Measurements from ENCODE around the gene U2AF2. TPM values are rescaled to one million over a fixed set of nuclear protein-coding genes. Genes with fewer than 3 reads are reported as not detected.

The U2AF2 gene
- total RNA-seq, 3 donors from 2014 or later (not counting 1 experiment from before 2014, with no cell fraction given), result 304 to 322 (median 321) TPM

DNA sequence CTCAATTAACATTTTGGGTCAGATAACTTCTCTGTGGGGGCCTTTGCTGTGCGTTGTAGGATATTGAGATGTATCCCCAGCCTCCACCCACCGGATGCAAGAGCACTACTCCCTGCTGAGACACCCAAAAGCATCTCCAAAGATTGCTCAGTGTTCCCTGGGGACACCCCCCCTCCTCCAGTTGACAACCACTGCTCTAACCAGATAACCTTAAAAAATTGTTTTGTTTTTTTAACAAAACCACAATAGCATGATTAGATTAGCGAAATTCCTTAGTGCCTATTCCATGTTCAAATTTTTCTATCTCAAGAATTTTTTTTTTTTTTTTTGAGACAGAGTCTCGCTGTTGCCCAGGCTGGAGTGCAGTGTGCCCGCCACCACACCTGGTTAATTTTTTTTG is 17.6 kb downstream of the U2AF2 start:
- Mint-ChIP-seq H3K27ac (peak overlapping the region; percentile 27 to 77), H3K27me3 (ENCODE audit: low read depth in 2 of 2) (no peaks in the 10 kb centered on the region), H3K9me3 (no peaks in the 10 kb centered on the region), H3K4me1 (peaks cover 38 to 45% of the 10 kb centered on the region in 2 donors), H3K4me3 (no peak overlapping the region), H3K36me3 (no peaks in the 10 kb centered on the region)
- no peaks in the 10 kb centered on the region for H3K27me3 ChIP-seq (ENCODE audit: control insufficient read depth, insufficient read depth, low read length)
- no peak overlapping the region for H3K27ac ChIP-seq (ENCODE audit: low read length)
- intact Hi-C loops (cut with micrococcal nuclease), result no loop called here
- H3K4me1 ChIP-seq (ENCODE audit: control insufficient read depth, insufficient read depth, low read length), result peaks cover 31% of the 10 kb centered on the region
- WGBS (ENCODE audit: insufficient coverage), result 89% methylated on average over 4 of the region's 5 CpGs
- DNase-seq, result no peak
- TF ChIP-seq, protein P1, sequence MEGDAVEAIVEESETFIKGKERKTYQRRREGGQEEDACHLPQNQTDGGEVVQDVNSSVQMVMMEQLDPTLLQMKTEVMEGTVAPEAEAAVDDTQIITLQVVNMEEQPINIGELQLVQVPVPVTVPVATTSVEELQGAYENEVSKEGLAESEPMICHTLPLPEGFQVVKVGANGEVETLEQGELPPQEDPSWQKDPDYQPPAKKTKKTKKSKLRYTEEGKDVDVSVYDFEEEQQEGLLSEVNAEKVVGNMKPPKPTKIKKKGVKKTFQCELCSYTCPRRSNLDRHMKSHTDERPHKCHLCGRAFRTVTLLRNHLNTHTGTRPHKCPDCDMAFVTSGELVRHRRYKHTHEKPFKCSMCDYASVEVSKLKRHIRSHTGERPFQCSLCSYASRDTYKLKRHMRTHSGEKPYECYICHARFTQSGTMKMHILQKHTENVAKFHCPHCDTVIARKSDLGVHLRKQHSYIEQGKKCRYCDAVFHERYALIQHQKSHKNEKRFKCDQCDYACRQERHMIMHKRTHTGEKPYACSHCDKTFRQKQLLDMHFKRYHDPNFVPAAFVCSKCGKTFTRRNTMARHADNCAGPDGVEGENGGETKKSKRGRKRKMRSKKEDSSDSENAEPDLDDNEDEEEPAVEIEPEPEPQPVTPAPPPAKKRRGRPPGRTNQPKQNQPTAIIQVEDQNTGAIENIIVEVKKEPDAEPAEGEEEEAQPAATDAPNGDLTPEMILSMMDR (IDR thresholded peaks at IDR 0.05), result no peak
- peaks cover 38% of the 10 kb centered on the region for H3K36me3 ChIP-seq (ENCODE audit: control insufficient read depth, insufficient read depth, low read length)
- no peak overlapping the region for H3K4me3 ChIP-seq (ENCODE audit: low read length)
- H3K9me3 ChIP-seq (ENCODE audit: control insufficient read depth, insufficient read depth, low read length), result no peaks in the 10 kb centered on the region
- ATAC-seq, result no peak

DNA sequence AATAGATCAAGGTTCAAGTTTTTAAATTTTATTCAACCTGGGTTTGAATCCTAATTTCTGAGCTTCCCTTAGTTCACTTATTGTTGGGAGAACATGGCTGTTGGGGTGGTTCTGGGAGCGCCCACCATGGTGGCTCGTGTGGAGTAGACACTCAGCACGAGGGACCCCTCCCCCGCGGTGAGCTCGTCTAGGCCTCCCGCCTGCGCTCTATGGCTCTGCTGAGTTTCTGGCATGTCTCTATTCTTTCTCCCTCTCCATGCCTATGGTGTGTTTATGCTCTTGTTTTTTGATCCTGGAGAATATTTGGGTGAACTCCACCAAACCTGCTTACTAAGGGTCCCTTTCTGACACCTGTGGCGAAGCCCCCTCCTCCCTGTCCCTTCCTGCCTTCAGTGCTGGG is 18.6 kb downstream of the U2AF2 start:
- ATAC-seq (no peak), DNase-seq (no peak)
- H3K9me3 ChIP-seq (ENCODE audit: control insufficient read depth, insufficient read depth, low read length), result no peaks in the 10 kb centered on the region
- intact Hi-C loops (cut with micrococcal nuclease), result no loop called here
- H3K4me1 ChIP-seq (ENCODE audit: control insufficient read depth, insufficient read depth, low read length), result peaks cover 42% of the 10 kb centered on the region
- 89% methylated on average over 7 of the region's 9 CpGs for whole genome bisulfite sequencing (ENCODE audit: insufficient coverage)
- no peak overlapping the region for H3K4me3 ChIP-seq (ENCODE audit: low read length)
- no peaks in the 10 kb centered on the region for H3K27me3 Mint-ChIP-seq (ENCODE audit: low read depth in 2 of 2)
- no peaks in the 10 kb centered on the region for H3K36me3 Mint-ChIP-seq
- H3K4me3 Mint-ChIP-seq, result no peak overlapping the region
- peak overlapping the region; percentile 20 for H3K27ac ChIP-seq (ENCODE audit: low read length)
- H3K9me3 Mint-ChIP-seq, result no peaks in the 10 kb centered on the region
- H3K27ac Mint-ChIP-seq, result peak overlapping the region; percentile 77 to 99
- TF ChIP-seq, protein P1 (IDR thresholded peaks at IDR 0.05), result no peak
- peaks cover 46 to 56% of the 10 kb centered on the region in 2 donors for H3K4me1 Mint-ChIP-seq
- no peaks in the 10 kb centered on the region for H3K27me3 ChIP-seq (ENCODE audit: control insufficient read depth, insufficient read depth, low read length)
- H3K36me3 ChIP-seq (ENCODE audit: control insufficient read depth, insufficient read depth, low read length), result peaks cover 36% of the 10 kb centered on the region

DNA sequence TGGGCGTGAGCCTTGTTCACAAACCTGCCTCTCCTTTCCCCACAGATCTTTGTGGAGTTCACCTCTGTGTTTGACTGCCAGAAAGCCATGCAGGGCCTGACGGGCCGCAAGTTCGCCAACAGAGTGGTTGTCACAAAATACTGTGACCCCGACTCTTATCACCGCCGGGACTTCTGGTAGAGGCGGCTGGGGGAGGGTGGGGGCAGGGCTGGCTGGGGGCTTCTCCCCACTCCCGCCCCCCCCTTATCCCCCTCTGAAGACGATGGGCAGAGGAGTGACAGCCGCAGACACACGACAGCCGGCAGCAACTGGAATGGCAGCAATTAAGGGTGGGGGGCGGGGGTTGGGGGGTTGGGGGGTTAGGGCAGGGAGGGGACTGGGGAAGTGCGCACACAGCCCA is 19.1 kb downstream of the U2AF2 start:
- Mint-ChIP-seq H3K4me3 (no peak overlapping the region), H3K27me3 (ENCODE audit: low read depth in 2 of 2) (no peaks in the 10 kb centered on the region), H3K9me3 (no peaks in the 10 kb centered on the region), H3K27ac (peak overlapping the region; percentile 88 to 99), H3K36me3 (no peaks in the 10 kb centered on the region), H3K4me1 (peaks cover 46 to 59% of the 10 kb centered on the region in 2 donors)
- TF ChIP-seq, protein P1 (IDR thresholded peaks at IDR 0.05), result no peak
- ATAC-seq (no peak), DNase-seq (no peak)
- 89% methylated on average over 4 of the region's 15 CpGs for WGBS (ENCODE audit: insufficient coverage)
- no peaks in the 10 kb centered on the region for H3K27me3 ChIP-seq (ENCODE audit: control insufficient read depth, insufficient read depth, low read length)
- intact Hi-C loops (cut with micrococcal nuclease), result loop anchor here (2.0 kb wide), 1 partner anchor 19 kb away; the partner anchor contains the start of gene U2AF2
- H3K4me1 ChIP-seq (ENCODE audit: control insufficient read depth, insufficient read depth, low read length), result peaks cover 46% of the 10 kb centered on the region
- peaks cover 36% of the 10 kb centered on the region for H3K36me3 ChIP-seq (ENCODE audit: control insufficient read depth, insufficient read depth, low read length)
- H3K9me3 ChIP-seq (ENCODE audit: control insufficient read depth, insufficient read depth, low read length), result no peaks in the 10 kb centered on the region
- H3K27ac ChIP-seq (ENCODE audit: low read length), result peak overlapping the region; percentile 82
- H3K4me3 ChIP-seq (ENCODE audit: low read length), result no peak overlapping the region

DNA sequence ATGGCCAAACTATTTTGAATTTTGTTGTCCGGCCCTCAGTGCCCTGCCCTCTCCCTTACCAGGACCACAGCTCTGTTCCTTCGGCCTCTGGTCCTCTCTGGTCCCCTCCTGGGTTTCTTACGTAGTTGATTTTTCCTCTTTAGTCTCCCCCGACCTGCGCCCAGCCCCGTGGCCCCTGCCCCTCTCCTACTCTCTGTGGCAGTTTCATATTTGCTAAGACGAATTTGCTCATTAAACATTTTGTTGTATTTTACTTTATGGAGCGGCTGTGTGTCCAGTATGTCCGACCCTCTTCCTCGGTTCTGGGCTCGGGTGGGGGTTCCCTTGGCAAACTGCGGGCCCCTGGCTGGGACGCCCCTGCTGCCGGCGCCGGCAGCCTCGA is 19.6 kb downstream of the U2AF2 start:
- Histone ChIP-seq H3K36me3 (ENCODE audit: control insufficient read depth, insufficient read depth, low read length) (peaks cover 36% of the 10 kb centered on the region), H3K4me3 (ENCODE audit: low read length) (peak overlapping the region; percentile 17), H3K9me3 (ENCODE audit: control insufficient read depth, insufficient read depth, low read length) (no peaks in the 10 kb centered on the region), H3K27ac (ENCODE audit: low read length) (peak overlapping the region; percentile 82), H3K27me3 (ENCODE audit: control insufficient read depth, insufficient read depth, low read length) (no peaks in the 10 kb centered on the region), H3K4me1 (ENCODE audit: control insufficient read depth, insufficient read depth, low read length) (peaks cover 52% of the 10 kb centered on the region)
- intact Hi-C loops (cut with micrococcal nuclease), result loop anchor here (2.0 kb wide), 1 partner anchor 20 kb away; the partner anchor contains the start of gene U2AF2
- TF ChIP-seq, protein P1 (IDR thresholded peaks at IDR 0.05), result no peak
- peak overlapping the region; percentile 55 for H3K4me3 Mint-ChIP-seq
- H3K27ac Mint-ChIP-seq, result peak overlapping the region; percentile 88 to 99
- DNase-seq (no peak), ATAC-seq (no peak)
- peaks cover 51 to 61% of the 10 kb centered on the region in 2 donors for H3K4me1 Mint-ChIP-seq
- H3K9me3 Mint-ChIP-seq, result no peaks in the 10 kb centered on the region
- H3K36me3 Mint-ChIP-seq, result no peaks in the 10 kb centered on the region
- H3K27me3 Mint-ChIP-seq (ENCODE audit: low read depth in 2 of 2), result no peaks in the 10 kb centered on the region
- 49% methylated on average over 17 of the region's 17 CpGs for WGBS (ENCODE audit: insufficient coverage)

Data from natural killer cell (primary cell).